Breast epithelium (tissue), 3 donors: ENCODE results near the gene SNX24.

Experiments used
- CTCF ChIP-seq, 3 donors: fragments of 450-650 bp; IDR thresholded peaks; one replicate each; pipeline ENCODE4 v1.5.1; 2016 to 2017; ENCODE audit warnings: antibody characterized with exemption in 3 of 3, mild to moderate bottlenecking in 3 of 3, moderate library complexity in 3 of 3
- POLR2A ChIP-seq: fragments of 450-650 bp; IDR thresholded peaks from one replicate; pipeline ENCODE4 v1.6.1; 2016; ENCODE audit warnings: antibody characterized with exemption, mild to moderate bottlenecking, moderate library complexity
- POLR2AphosphoS5 ChIP-seq, 3 donors: sonication (generic); formaldehyde crosslinking; IDR thresholded peaks; one replicate each; pipeline ENCODE4 v1.6.1; 2017; ENCODE audit warnings: antibody characterized with exemption in 3 of 3

GRCh38 chr5:122864842-122865241 is 19.4 kb downstream of the SNX24 start:
- TF ChIP-seq CTCF (IDR thresholded peaks at IDR 0.05) (no peak), POLR2AphosphoS5 (IDR thresholded peaks at IDR 0.05) (no peak), POLR2A (no peak)
